H1 (cell line): ENCODE data around the gene PPP1R13B. TPM values are rescaled to one million over a fixed set of nuclear protein-coding genes. Genes with fewer than 3 reads are reported as not detected.

Experiments
- CTCF ChIA-PET: fragments of 300-600 bp; sonication (Branson Sonifier 250); formaldehyde crosslinking; loops from one replicate; lab custom pipeline; 2021; ENCODE audit not compliant: partially characterized antibody; lab: Charles Lee
- POLR2A ChIA-PET: fragments of 300-600 bp; sonication (Branson Sonifier 250); formaldehyde crosslinking; loops from one replicate; lab custom pipeline; 2021; ENCODE audit warnings: inconsistent platforms; ENCODE audit not compliant: partially characterized antibody; lab: Charles Lee
- DNase-seq, 2 experiments: peaks; one replicate each; pipeline versions ENCODE4 v3.0.0 to v3.0.0-alpha.2; 2010 to 2022; ENCODE audit warnings: low spot score in 2 of 2, low read depth in 1 of 2, mixed read lengths in 1 of 2
- FAIRE-seq: peaks from 2 replicates; lab custom pipeline; 2011; peaks lifted over from hg19 to GRCh38; lab: Jason Lieb, UNC
- H2AFZ ChIP-seq: 2 replicates; pipeline ENCODE4 v1.8.1; 2012; ENCODE audit warnings: low read length, inconsistent platforms
- H2AK5ac ChIP-seq: 2 replicates; pipeline ENCODE4 v1.6.1; 2013; ENCODE audit warnings: low read depth, low read length
- H2BK120ac ChIP-seq: replicated peaks from 2 replicates; pipeline ENCODE3; 2013; ENCODE audit warnings: low read depth, low read length, inconsistent platforms
- H2BK12ac ChIP-seq: 2 replicates; pipeline ENCODE4 v1.6.1; 2013; ENCODE audit warnings: low read depth, low read length
- H2BK15ac ChIP-seq: 2 replicates; pipeline ENCODE4 v1.6.1; 2013; ENCODE audit warnings: low read length
- H2BK20ac ChIP-seq: 2 replicates; pipeline ENCODE4 v1.6.1; 2013; ENCODE audit warnings: low read length
- H2BK5ac ChIP-seq: 2 replicates; pipeline ENCODE4 v1.6.1; 2013; ENCODE audit warnings: low read depth, low read length
- H3K14ac ChIP-seq: 2 replicates; pipeline ENCODE4 v1.6.1; 2013; ENCODE audit warnings: inconsistent platforms; ENCODE audit not compliant: insufficient read length
- H3K18ac ChIP-seq: 2 replicates; pipeline ENCODE4 v1.6.1; 2013; ENCODE audit warnings: low read length; ENCODE audit errors: extremely low read depth
- H3K23ac ChIP-seq: 2 replicates; pipeline ENCODE4 v1.6.1; 2013; ENCODE audit warnings: inconsistent platforms; ENCODE audit not compliant: insufficient read length
- H3K23me2 ChIP-seq: 2 replicates; pipeline ENCODE4 v1.6.1; 2013; ENCODE audit warnings: low read depth, low read length
- H3K27ac ChIP-seq: 2 replicates; pipeline ENCODE4 v1.6.1; 2011; ENCODE audit warnings: low read depth, low read length, inconsistent platforms
- H3K27me3 ChIP-seq, 4 experiments: replicated peaks in 1 of 4; 1 replicate in 1 of 4; 2 replicates in 3 of 4; pipeline versions ENCODE4 v1.6.1 to v1.8.1; 2011 to 2013; ENCODE audit warnings: low read length in 3 of 4, mild to moderate bottlenecking in 3 of 4, inconsistent platforms in 2 of 4, mixed read lengths in 2 of 4, moderate library complexity in 1 of 4; ENCODE audit not compliant: control insufficient read depth in 3 of 4, insufficient read depth in 3 of 4; ENCODE audit errors: extremely low read depth in 1 of 4
- H3K36me3 ChIP-seq, 4 experiments: 2 replicates each; pipeline versions ENCODE4 v1.6.1 to v1.8.1; 2011 to 2013; ENCODE audit warnings: mild to moderate bottlenecking in 4 of 4, low read length in 3 of 4, moderate library complexity in 2 of 4, control low read depth in 1 of 4, inconsistent platforms in 1 of 4; ENCODE audit not compliant: insufficient read depth in 4 of 4, control insufficient read depth in 2 of 4
- H3K4ac ChIP-seq: replicated peaks from 2 replicates; pipeline ENCODE3; 2013; ENCODE audit warnings: low read length, low read depth, mixed read lengths, inconsistent platforms; ENCODE audit not compliant: insufficient read length
- H3K4me1 ChIP-seq, 4 experiments: replicated peaks in 1 of 4; 1 replicate in 1 of 4; 2 replicates in 3 of 4; pipeline versions ENCODE4 v1.6.1 to v1.8.1; 2011 to 2013; ENCODE audit warnings: low read length in 3 of 4, inconsistent platforms in 2 of 4, mixed read lengths in 1 of 4; ENCODE audit not compliant: insufficient read depth in 4 of 4, control insufficient read depth in 3 of 4
- H3K4me2 ChIP-seq, 2 experiments: 2 replicates each; pipeline versions ENCODE4 v1.6.1 to v1.8.1; 2011 to 2013; ENCODE audit warnings: low read depth in 2 of 2, low read length in 2 of 2, control low read depth in 1 of 2, inconsistent platforms in 1 of 2, mild to moderate bottlenecking in 1 of 2; ENCODE audit not compliant: insufficient read depth in 1 of 2
- H3K4me3 ChIP-seq, 4 experiments: fragments of 200-600, 300-600 bp in 1 of 4; sonication (generic), shearing (Covaris generic), sonication (Bioruptor Twin) in 1 of 4; 2 replicates each; pipeline versions ENCODE4 v1.5.1 to v1.8.1; 2011 to 2016; ENCODE audit warnings: low read length in 4 of 4, low read depth in 3 of 4, control low read depth in 2 of 4, inconsistent platforms in 2 of 4, mild to moderate bottlenecking in 2 of 4, mixed read lengths in 1 of 4, moderate library complexity in 1 of 4; ENCODE audit not compliant: insufficient read depth in 2 of 4; ENCODE audit errors: extremely low read depth in 1 of 4
- H3K56ac ChIP-seq: replicated peaks from 2 replicates; pipeline ENCODE3; 2013; ENCODE audit warnings: low read depth, mild to moderate bottlenecking, mixed read lengths, low read length, inconsistent platforms; ENCODE audit not compliant: insufficient read length
- H3K79me1 ChIP-seq: 2 replicates; pipeline ENCODE4 v1.6.1; 2013; ENCODE audit warnings: low read depth, low read length, control low read depth
- H3K79me2 ChIP-seq, 2 experiments: 2 replicates each; pipeline versions ENCODE4 v1.6.1 to v1.8.1; 2012 to 2013; ENCODE audit warnings: low read length in 2 of 2, mild to moderate bottlenecking in 2 of 2, inconsistent platforms in 1 of 2; ENCODE audit not compliant: insufficient read depth in 2 of 2, control insufficient read depth in 1 of 2
- H3K9ac ChIP-seq, 4 experiments: replicated peaks in 1 of 4; 1 replicate in 1 of 4; 2 replicates in 3 of 4; pipeline versions ENCODE4 v1.6.1 to v1.8.1; 2011 to 2013; ENCODE audit warnings: low read depth in 3 of 4, low read length in 3 of 4, control low read depth in 2 of 4, mild to moderate bottlenecking in 2 of 4, moderate library complexity in 2 of 4, inconsistent platforms in 1 of 4; ENCODE audit errors: extremely low read depth in 1 of 4
- H3K9me3 ChIP-seq, 2 experiments: 2 replicates each; pipeline versions ENCODE4 v1.6.1 to v1.8.1; 2012 to 2013; ENCODE audit warnings: mild to moderate bottlenecking in 2 of 2, moderate library complexity in 2 of 2, control low read depth in 1 of 2, inconsistent platforms in 1 of 2, low read depth in 1 of 2, low read length in 1 of 2, mixed read lengths in 1 of 2; ENCODE audit not compliant: insufficient read depth in 2 of 2
- H4K20me1 ChIP-seq, 2 experiments: replicated peaks in 1 of 2; 2 replicates each; pipeline versions ENCODE3 to v1.8.1; 2011 to 2013; ENCODE audit warnings: inconsistent platforms in 2 of 2, low read length in 2 of 2, mild to moderate bottlenecking in 1 of 2; ENCODE audit not compliant: insufficient read depth in 2 of 2, control insufficient read depth in 1 of 2
- H4K5ac ChIP-seq: 2 replicates; pipeline ENCODE4 v1.6.1; 2013; ENCODE audit warnings: low read length, low read depth, mixed read lengths, inconsistent platforms; ENCODE audit not compliant: insufficient read length
- H4K8ac ChIP-seq: 2 replicates; pipeline ENCODE4 v1.8.0; 2013; ENCODE audit warnings: mild to moderate bottlenecking, moderate library complexity, low read length, inconsistent platforms; ENCODE audit not compliant: insufficient read depth; ENCODE audit errors: extremely low read depth
- H4K91ac ChIP-seq: replicated peaks from 2 replicates; pipeline ENCODE3; 2013; ENCODE audit warnings: low read length, mixed read lengths, inconsistent platforms; ENCODE audit not compliant: insufficient read length
- EZH2 ChIP-seq: fragments of 200-600 bp; sonication (generic); IDR thresholded peaks from 2 replicates; pipeline ENCODE4 v1.7.1; 2012; ENCODE audit warnings: low read depth, mild to moderate bottlenecking, moderate library complexity, low read length, inconsistent platforms; ENCODE audit not compliant: severe bottlenecking
- HDAC2 ChIP-seq, 2 experiments: fragments of 300-600 bp in 1 of 2; sonication (generic) in 1 of 2; IDR thresholded peaks; 2 replicates each; pipeline ENCODE4 v1.6.1; 2011 to 2012; ENCODE audit warnings: low read depth in 2 of 2, low read length in 2 of 2, mild to moderate bottlenecking in 2 of 2, moderate library complexity in 2 of 2, borderline replicate concordance in 1 of 2, inconsistent platforms in 1 of 2
- POU5F1 ChIP-seq: IDR thresholded peaks from 2 replicates; pipeline ENCODE4 v1.6.1; 2011; ENCODE audit warnings: low read depth, mild to moderate bottlenecking, low read length, moderate library complexity
- RAD21 ChIP-seq, 2 experiments: IDR thresholded peaks in 1 of 2; conservative IDR thresholded peaks in 1 of 2; 2 replicates each; pipeline ENCODE4 v1.6.1; 2011; ENCODE audit warnings: low read depth in 2 of 2, low read length in 2 of 2, improper control_type of control experiment in 1 of 2, inconsistent platforms in 1 of 2, mild to moderate bottlenecking in 1 of 2, moderate library complexity in 1 of 2
- SAP30 ChIP-seq: fragments of 300-600 bp; sonication (generic); IDR thresholded peaks from 2 replicates; pipeline ENCODE4 v1.7.1; 2012; ENCODE audit warnings: low read length, moderate library complexity, mild to moderate bottlenecking, inconsistent platforms; ENCODE audit not compliant: insufficient read depth, insufficient replicate concordance
- TBP ChIP-seq: IDR thresholded peaks from 2 replicates; pipeline ENCODE4 v1.6.1; 2011; ENCODE audit warnings: low read depth, low read length, improper control_type of control experiment
- WGBS, 2 experiments: shearing (Covaris generic) in 1 of 2; methylation state at CpG; one replicate each; pipeline versions ENCODE4 v1.1.6 to v1.1.7; 2013 to 2015; ENCODE audit warnings: low lambda C conversion rate in 2 of 2, mixed read lengths in 2 of 2, inconsistent platforms in 1 of 2, low coverage in 1 of 2, missing lambda C conversion rate in 1 of 2; ENCODE audit not compliant: insufficient replicate concordance in 2 of 2, insufficient coverage in 1 of 2, insufficient read length in 1 of 2; ENCODE audit errors: extremely low coverage in 1 of 2, missing lambda C conversion rate in 1 of 2; 5-methylcytosine and 5-hydroxymethylcytosine counted together
- polyA plus RNA-seq, 7 experiments: library from polyadenylated mRNA; depleted of rRNA in 3 of 7; stranded (reverse) in 5 of 7; unstranded in 2 of 7; fragments of >200 nt in 5 of 7; fragments of 200-250 nt in 2 of 7; gene quantifications; 1 replicate in 5 of 7; 2 replicates in 1 of 7; 4 replicates in 1 of 7; pipeline versions ENCODE4 v1.2.1 to v1.2.3, GENCODE V29; 2011 to 2013; ENCODE audit warnings: missing spikeins in 2 of 7, mixed read lengths in 2 of 7
- total RNA-seq: library from RNA; stranded (reverse); fragmentation: NEBNext Ultra II Directional; extraction: Animal tissue kit (Norgen Biotek cat#: 25700); gene quantifications from 2 replicates; pipeline ENCODE4 v1.2.1, GENCODE V29; 2021
- TF ChIP-seq, protein P1 (sequence below): IDR thresholded peaks from 2 replicates; pipeline ENCODE4 v1.6.1; 2011; ENCODE audit warnings: low read depth, mild to moderate bottlenecking, low read length; ENCODE audit not compliant: insufficient read depth

Gene PPP1R13B
- total and polyA plus RNA-seq, 2 of the 8 experiments (the other 6 are each of a cell fraction or from before 2014, with no cell fraction given), result 2.6 to 8.9 TPM

DNA sequence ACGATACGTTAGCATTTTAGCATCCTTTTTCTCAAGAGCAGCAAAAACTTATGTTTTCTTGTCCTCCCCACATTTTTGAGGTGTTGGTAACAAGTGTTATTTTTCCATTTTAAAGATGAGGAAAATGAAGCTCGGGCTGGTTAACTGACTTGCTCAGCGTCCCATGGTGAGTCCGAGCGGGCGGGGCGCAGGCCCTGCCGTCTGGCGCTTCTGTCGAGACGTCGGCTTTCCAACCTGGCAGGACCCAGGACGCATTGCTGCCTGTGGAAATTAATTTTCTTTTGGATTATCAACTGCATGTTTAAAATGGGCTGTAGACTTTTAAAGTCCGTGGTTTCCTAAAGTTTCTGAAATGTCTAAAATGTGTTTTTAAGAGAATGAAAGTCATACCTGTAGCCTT, 162.5 kb downstream of the PPP1R13B start:
- Histone ChIP-seq H2AFZ (no peak overlapping the region), H3K79me2 (peaks cover 0 to 3% of the 10 kb centered on the region in 2 experiments; a peak in 1 of 4 replicates), H2BK15ac (no peak overlapping the region), H2BK5ac (no peak overlapping the region), H3K23ac (no peak overlapping the region), H4K5ac (no peak overlapping the region), H2BK120ac (no peak overlapping the region), H4K20me1 (peaks cover 10% of the 10 kb centered on the region in 2 experiments), H3K4me2 (no peak overlapping the region), H3K79me1 (peaks cover 5% of the 10 kb centered on the region), H3K27ac (no peak overlapping the region), H3K4me3 (no peak overlapping the region), H3K56ac (no peak overlapping the region), H4K91ac (no peak overlapping the region), H2BK20ac (no peak overlapping the region), H3K36me3 (peaks cover 20 to 70% (median 32%) of the 10 kb centered on the region in 4 experiments), H4K8ac (no peak overlapping the region), H3K4ac (no peak overlapping the region), H3K9me3 (no peaks in the 10 kb centered on the region), H3K9ac (no peak overlapping the region), H2BK12ac (no peak overlapping the region), H3K14ac (no peak overlapping the region), H3K23me2 (no peaks in the 10 kb centered on the region), H3K4me1 (peaks cover 0 to 3% (median 0%) of the 10 kb centered on the region in 4 experiments; a peak in 1 of 7 replicates), H3K18ac (no peak overlapping the region), H2AK5ac (no peak overlapping the region), H3K27me3 (no peaks in the 10 kb centered on the region)
- ChIA-PET CTCF (no interaction called here), POLR2A (interaction anchor here (1.6 to 2.0 kb wide), 2 partner anchors 9 to 16 kb away, joined by 4 to 6 read pairs; no protein-coding TSS in a partner anchor)
- 97% methylated on average over 15 of the region's 15 CpGs; no CpG with 5 or more reads in 1 of the 2 experiments for WGBS, 2 experiments
- DNase-seq, result no peak
- TF ChIP-seq SAP30 (no peak), EZH2 (no peak), RAD21 (IDR thresholded peaks at IDR 0.05 in 1 of 2, conservative IDR thresholded peaks at IDR 0.05 in 1 of 2; ENCODE audit: low read depth in 2 of 2, low read length in 2 of 2) (no peak), HDAC2 (IDR thresholded peaks at IDR 0.05; ENCODE audit: borderline replicate concordance in 1 of 2, low read depth in 2 of 2, low read length in 2 of 2) (no peak), TBP (no peak), POU5F1 (no peak)
- TF ChIP-seq, protein P1, sequence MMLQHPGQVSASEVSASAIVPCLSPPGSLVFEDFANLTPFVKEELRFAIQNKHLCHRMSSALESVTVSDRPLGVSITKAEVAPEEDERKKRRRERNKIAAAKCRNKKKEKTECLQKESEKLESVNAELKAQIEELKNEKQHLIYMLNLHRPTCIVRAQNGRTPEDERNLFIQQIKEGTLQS, result no peak
- no peak for FAIRE-seq
